ENCODE measurements around the gene DTNB.
"Not testable (repeated sequence)": the region's sequence is repeated elsewhere in the genome, so short reads cannot be mapped to it uniquely, and the experiment has no call there.

DTNB gene

GRCh38 chr2:25544445-25544844 lies 128.9 kb downstream of the DTNB start:
- no peak for DNase-seq (ENCODE audit: low read depth in 3 of 3)

GRCh38 chr2:25543939-25544338 lies 129.4 kb downstream of the DTNB start:
- DNase-seq (ENCODE audit: low read depth in 3 of 3), result no peak

GRCh38 chr2:25541378-25541777 lies 132.0 kb downstream of the DTNB start:
- no peak for DNase-seq (ENCODE audit: low read depth in 3 of 3)

- DNase-seq (ENCODE audit: low read depth in 3 of 3), result no peak
These were observed 134.2 kb downstream of the DTNB start for GRCh38 chr2:25539136-25539535.

GRCh38 chr2:25537526-25537925 lies 135.9 kb downstream of the DTNB start:
- no peak for DNase-seq (ENCODE audit: low read depth in 3 of 3)

GRCh38 chr2:25535411-25536289 lies 137.7 kb downstream of the DTNB start:
- DNase-seq (ENCODE audit: low read depth in 3 of 3), result not testable (repeated sequence)

- DNase-seq (ENCODE audit: low read depth in 3 of 3), result not testable (repeated sequence)
These were observed 138.4 kb downstream of the DTNB start for GRCh38 chr2:25534937-25535336.

GRCh38 chr2:25534455-25534854 lies 138.9 kb downstream of the DTNB start:
- no peak for DNase-seq (ENCODE audit: low read depth in 3 of 3)

GRCh38 chr2:25533771-25534170 lies 139.6 kb downstream of the DTNB start:
- not testable (repeated sequence) for DNase-seq (ENCODE audit: low read depth in 3 of 3)

GRCh38 chr2:25532521-25532920 lies 140.9 kb downstream of the DTNB start:
- no peak for DNase-seq (ENCODE audit: low read depth in 3 of 3)

- DNase-seq (ENCODE audit: low read depth in 3 of 3), result no peak
These were observed 144.3 kb downstream of the DTNB start for GRCh38 chr2:25529034-25529433.

- no peak for DNase-seq (ENCODE audit: low read depth in 3 of 3)
These were observed 145.2 kb downstream of the DTNB start for GRCh38 chr2:25528173-25528572.

- no peak for DNase-seq (ENCODE audit: low read depth in 3 of 3)
These were observed 148.9 kb downstream of the DTNB start for GRCh38 chr2:25524507-25524906.

GRCh38 chr2:25523060-25523459 lies 150.3 kb downstream of the DTNB start:
- no peak for DNase-seq (ENCODE audit: low read depth in 3 of 3)

- DNase-seq (ENCODE audit: low read depth in 3 of 3), result peak in 1 of 3 experiments; percentile 31
These were observed 151.6 kb downstream of the DTNB start for GRCh38 chr2:25521665-25522387.

- no peak for DNase-seq (ENCODE audit: low read depth in 3 of 3)
These were observed 152.3 kb downstream of the DTNB start for GRCh38 chr2:25521126-25521525.

- DNase-seq (ENCODE audit: low read depth in 3 of 3), result no peak
These were observed 155.7 kb downstream of the DTNB start for GRCh38 chr2:25517701-25518100.

GRCh38 chr2:25514043-25514637 lies 159.2 kb downstream of the DTNB start:
- DNase-seq (ENCODE audit: low read depth in 3 of 3), result no peak

- DNase-seq (ENCODE audit: low read depth in 3 of 3), result no peak
These were observed 160.7 kb downstream of the DTNB start for GRCh38 chr2:25512707-25513106.

- no peak for DNase-seq (ENCODE audit: low read depth in 3 of 3)
These were observed 167.2 kb downstream of the DTNB start for GRCh38 chr2:25506226-25506625.

GRCh38 chr2:25505622-25506021 lies 167.8 kb downstream of the DTNB start:
- no peak for DNase-seq (ENCODE audit: low read depth in 3 of 3)

GRCh38 chr2:25505182-25505581 lies 168.2 kb downstream of the DTNB start:
- DNase-seq (ENCODE audit: low read depth in 3 of 3), result no peak

GRCh38 chr2:25504266-25504665 lies 169.1 kb downstream of the DTNB start:
- DNase-seq (ENCODE audit: low read depth in 3 of 3), result no peak
